ENCODE measurements around the gene CLDN12.

- TF ChIP-seq POLR2A (IDR thresholded peaks at IDR 0.05) (no peak), CTCF (IDR thresholded peaks at IDR 0.05) (no peak), EP300 (IDR thresholded peaks at IDR 0.05) (no peak)
Observed at GRCh38 chr7:90404777-90405176, 1.5 kb downstream of the CLDN12 start.

Data from ovary (tissue), 3 donors.